Activated gamma-delta T cell (primary cell): ENCODE measurements around the gene GRIPAP1.
A peak's percentile ranks its signal among the peaks of the same experiment; 100 is the strongest.

Source experiments
- DNase-seq: peaks from one replicate; lab custom pipeline; 2025; lab: John Stamatoyannopoulos, UW
- total RNA-seq, 2 donors: gene quantifications; one replicate each; lab custom pipeline; 2026; lab: John Stamatoyannopoulos, UW

The GRIPAP1 gene, protein sequence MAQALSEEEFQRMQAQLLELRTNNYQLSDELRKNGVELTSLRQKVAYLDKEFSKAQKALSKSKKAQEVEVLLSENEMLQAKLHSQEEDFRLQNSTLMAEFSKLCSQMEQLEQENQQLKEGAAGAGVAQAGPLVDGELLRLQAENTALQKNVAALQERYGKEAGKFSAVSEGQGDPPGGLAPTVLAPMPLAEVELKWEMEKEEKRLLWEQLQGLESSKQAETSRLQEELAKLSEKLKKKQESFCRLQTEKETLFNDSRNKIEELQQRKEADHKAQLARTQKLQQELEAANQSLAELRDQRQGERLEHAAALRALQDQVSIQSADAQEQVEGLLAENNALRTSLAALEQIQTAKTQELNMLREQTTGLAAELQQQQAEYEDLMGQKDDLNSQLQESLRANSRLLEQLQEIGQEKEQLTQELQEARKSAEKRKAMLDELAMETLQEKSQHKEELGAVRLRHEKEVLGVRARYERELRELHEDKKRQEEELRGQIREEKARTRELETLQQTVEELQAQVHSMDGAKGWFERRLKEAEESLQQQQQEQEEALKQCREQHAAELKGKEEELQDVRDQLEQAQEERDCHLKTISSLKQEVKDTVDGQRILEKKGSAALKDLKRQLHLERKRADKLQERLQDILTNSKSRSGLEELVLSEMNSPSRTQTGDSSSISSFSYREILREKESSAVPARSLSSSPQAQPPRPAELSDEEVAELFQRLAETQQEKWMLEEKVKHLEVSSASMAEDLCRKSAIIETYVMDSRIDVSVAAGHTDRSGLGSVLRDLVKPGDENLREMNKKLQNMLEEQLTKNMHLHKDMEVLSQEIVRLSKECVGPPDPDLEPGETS
- 139 to 149 reads per million in 2 donors for total RNA-seq

DNA sequence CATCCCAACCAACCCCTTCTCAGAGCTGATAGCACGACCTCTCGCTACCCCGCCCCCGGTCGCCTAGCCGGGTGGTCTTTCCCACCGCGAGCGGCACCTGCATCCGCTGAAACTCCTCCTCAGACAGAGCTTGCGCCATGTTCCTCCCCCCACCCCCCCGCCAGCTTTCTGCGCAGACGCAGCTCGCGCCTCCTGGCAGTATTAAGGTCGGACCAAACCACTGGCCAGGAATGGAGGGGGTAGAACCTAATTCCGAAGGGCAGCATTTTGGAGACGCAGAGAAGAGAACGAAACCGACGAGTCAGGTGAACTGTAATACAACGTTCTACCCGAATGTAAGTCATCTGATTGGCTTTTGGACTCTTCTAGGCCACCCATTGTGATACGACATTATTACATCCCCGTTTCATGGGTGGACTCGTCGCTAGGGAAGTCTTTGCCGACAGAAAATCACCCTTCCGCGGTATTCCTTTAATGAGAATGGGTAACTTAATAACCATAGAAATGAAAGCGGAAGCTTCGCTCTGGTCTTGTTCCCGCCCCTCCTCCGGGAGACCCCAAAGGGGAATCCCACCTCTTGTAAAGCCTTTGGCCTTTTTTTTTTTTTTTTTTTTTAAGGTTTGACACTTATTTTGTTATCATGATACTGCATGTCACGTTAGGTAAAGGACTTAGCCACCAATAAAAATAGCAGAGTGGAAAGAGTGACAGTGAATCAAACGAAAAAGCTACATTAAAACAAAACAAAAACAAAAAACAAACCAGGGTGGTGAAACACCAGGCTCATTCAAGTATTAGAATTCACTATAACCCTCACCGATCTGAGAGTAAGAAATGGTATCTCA, at the start of gene GRIPAP1:
Gene GRIPAP1, minus strand, starts transcription at position 174 of the 845 bp plus-strand sequence. Its CDS starts 35 bp downstream, at position 139.
- peak; percentile 69 for DNase-seq

DNA sequence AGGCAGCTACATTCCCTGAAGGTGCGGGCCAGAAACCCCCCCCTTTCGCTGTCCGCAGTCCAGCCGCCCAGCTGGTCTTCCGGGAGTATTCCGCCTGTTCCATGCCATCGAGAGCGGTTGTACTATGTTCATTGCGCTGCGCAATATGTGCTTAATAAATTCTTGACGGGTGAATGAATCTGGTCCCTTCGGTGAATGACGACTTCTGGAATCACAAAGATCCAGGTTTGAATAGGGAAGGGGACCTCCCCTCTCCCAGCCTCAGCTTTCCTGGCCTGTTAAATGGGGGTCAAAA, 41.9 kb upstream of the GRIPAP1 start:
- no peak for DNase-seq

DNA sequence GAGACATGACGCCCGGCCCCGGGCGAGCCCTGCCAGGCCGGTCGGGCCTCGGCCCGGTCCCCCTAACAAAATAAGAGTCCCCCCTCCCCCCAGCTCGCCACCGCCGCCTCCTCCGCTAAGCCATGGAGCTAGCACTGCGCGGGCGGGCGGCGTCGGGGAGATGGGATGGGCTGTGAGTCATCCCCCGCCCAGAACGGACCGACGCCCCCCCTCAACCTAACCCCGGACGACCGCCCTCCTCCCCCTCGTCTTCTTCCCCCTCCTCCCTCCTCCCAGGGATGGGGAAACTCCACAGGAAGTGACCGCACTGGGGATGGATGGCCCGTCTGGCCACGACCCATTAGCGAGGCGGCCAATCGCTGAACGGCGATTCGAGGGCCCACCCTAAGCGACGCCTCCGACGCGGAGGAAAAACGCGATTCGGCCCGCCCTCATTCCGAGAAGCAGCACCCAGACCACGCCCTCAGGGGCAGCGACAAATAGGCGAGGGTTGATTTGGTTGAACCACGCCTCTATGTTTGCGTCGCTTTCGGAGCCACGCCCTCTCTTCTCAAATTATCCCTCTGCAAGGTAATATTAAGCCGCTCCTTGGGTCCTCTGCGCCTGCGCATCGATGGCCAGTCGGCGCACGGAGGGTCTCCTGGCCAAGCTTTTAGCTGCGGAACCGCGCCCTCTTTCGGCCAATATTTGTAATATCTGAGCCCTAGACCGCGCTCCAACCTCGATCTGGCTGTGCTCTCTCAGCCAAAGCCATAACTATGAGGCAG, 41.3 kb upstream of the GRIPAP1 start, which contains the start of gene TFE3:
Gene TFE3, minus strand, starts transcription at position 138 of the 767 bp plus-strand sequence. Its CDS starts 131 bp downstream, at position 7.
- peak; percentile 86 for DNase-seq

DNA sequence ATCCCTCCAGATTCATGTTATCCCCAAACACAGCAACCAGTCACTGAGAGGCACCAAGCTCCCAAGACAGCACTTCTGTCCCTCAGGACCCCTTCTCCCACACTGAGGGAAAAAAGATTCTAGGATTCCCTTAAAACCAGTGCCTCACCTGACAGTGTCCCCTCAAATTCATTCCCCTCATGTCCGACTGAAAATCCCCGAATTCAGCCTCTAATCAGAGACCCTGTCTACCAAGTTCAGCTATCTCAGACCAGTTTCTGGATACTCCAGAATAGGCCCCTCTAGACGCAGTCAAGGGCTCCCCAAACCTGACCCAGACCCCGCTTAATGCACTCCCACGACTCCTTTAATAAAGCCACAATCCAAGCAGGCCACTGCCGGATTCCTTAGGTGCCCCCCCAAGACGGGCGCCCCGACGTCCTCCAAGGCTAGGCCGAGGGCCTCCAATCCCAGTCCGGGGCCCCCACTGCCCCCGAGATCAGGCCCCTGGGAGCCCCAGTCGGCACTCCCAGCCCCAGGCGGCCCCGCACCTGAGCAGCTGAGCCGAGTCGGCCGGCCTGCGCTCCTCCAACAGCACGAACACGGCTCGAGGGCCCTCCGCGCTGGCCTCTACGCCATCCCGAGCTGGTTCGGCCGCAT, 40.6 kb upstream of the GRIPAP1 start:
- no peak for DNase-seq

DNA sequence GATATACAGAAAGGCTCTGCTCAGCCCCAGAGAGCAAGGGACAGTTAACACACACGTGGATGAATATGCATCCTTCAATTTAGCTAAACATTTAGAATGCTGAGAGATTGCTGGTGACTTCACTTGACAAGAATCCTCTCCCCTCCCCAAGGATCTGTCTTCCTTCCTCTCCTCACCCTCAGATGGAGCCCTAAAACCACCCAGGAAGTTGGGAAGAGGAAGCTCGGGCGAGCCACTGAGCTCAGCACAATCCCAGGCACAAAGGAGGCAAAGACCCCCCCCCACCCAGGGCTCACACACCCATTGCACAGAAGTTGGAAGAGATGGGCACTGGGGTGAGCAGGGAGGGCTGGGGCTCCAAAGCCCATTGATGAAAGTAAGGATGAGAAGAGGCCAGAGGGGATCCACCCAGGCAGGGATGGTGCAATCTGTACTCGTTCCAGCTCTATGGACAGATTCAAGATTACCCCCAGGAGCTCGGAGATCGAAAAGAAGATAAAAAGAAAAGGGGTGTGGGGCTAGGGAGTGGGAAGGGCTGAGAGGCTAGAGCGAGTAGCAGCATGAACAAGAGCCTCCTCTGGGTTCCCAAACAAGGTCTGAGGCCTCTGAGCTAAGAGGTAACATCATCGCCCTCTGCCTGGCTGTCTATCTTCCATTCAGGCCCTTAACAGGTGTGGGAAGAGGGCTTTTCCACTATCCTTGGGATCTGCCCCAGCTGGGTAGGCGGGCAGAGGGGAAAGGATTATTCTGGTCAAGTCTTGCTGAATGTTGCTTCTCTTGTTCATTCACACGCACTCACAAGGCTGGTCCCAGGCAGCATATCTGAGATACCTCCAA, 39.9 kb upstream of the GRIPAP1 start:
- DNase-seq: no peak

DNA sequence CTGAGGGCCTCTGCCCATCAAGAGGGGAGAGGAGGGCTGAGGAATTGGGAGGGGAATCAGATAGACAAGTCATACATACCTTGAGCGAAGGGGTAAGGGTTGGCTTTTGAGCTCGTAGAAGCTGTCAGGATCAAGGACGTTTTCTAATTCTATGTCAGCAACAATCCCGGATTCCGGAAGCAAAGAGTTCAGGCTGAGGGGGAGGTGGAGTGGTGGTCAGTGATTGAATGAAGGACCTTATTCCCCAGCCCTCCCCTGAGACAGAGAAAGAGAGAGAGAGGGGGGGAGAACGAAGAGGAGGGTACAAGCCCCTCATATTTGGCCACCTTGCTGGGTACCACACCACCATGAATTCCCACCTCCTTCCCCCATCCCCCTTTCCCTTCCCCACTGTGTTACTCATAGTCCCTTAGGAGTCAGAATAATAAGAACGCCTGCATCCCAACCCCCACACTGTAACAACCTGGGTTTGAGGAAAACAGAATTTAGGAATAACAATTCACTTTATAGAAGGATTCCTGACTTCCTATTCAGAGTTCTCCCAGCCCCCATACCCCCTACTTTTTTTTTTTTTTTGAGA, 38.4 kb upstream of the GRIPAP1 start:
- no peak for DNase-seq

DNA sequence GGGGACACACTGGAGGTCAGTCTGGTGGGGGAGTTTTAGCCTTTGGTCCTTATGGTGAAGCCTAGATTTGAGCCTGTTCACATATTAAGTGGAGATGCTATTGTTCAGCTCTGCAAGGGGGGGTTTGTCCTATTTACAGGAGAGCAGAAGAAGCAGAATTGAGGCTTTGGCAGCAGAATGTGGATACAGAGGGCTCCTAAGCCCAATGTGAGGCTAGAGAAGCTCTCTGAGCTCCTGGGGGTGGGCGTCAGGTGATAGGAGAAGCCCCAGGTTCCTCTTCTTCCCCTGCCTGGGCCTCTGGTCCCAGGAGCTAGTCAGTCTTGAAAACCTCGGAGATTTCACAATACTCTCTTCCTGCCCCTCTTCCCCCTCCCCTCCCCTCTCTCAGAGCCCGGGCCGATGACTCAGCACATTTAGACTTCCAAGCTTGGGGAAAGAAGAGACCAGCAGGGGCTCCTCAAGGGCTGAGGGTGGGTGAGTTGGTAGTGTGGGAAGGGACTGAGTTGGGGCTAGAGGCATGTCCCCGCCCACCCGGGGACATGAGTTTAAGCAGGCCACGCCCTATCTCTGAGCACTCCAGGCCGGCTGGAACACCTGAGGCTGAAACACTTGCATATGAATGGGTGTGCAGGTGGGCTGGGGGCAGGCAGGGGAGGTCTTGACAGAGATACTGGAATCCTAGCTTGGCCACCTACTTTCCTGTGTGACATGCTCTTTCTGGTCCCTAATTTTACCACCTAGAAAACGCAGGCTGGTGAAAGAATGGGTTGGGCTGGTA, 37.7 kb upstream of the GRIPAP1 start:
- no peak for DNase-seq

DNA sequence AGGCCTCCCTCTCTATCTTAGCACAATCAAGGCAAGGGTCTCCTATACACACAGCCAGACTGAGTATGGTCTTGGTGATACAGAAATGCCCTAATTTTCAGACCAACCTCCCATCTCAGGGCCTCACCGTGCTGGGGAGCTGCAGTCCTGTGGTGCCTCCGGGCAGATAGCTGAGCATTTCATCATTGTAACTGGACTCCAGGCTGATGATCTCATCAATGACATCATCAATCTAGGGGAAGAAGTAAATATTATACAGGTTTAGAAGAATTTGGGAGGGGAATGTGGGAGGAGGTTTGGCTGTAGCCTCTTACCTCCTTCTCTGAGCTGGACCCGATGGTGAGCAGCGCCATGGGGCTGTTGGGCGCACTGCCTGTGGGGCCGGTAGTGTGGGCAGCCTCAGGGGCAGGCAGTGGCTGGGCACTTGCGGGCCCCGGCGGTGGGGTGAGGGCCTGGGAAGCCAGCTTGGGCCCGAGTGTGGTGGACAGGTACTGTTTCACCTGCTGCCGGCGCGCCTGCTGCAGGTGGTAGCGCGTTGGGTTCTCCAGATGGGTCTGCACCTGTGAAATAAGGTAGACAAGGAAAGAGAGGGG, 35.9 kb upstream of the GRIPAP1 start:
- DNase-seq: no peak

DNA sequence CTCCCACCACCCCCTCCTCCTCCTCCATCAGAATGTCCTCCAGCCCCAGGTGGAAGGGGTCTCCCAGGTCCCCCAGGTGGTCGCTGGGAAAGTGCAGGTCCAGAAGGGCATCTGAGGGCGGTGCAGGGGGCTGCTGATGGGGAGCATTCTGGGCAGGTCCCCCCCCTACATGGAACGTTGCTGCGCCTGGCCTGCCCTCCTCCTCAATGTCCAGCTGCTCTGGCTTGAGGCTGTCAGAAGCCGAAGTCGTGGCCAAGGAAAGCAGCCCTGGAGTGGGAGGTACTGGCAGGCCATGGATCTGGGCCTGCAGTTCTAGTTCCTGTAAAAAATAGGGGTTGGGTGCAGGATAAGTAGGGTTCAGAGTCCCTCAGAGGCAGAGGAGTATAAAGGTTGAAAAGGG, 28.2 kb upstream of the GRIPAP1 start:
- DNase-seq: no peak

DNA sequence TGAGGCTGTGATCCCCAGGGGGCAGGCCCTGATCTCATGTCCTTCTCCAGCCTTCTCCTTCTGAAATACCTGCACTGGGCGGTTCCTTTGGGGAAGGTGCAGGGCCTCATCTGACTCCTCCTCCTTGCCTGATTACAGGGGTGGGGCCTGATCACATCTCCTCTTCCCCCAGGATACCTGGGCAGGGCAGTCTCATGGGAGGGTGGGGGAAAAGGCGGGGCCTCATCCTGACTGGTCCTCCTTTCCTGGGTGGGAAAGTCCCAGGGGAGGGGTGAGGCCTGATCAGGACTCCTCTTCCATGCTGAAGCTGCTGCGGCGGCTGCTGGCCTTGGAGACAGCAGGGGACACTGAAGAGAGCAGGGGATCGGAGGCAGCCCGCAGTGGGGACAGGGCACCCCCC, 27.8 kb upstream of the GRIPAP1 start:
- no peak for DNase-seq

DNA sequence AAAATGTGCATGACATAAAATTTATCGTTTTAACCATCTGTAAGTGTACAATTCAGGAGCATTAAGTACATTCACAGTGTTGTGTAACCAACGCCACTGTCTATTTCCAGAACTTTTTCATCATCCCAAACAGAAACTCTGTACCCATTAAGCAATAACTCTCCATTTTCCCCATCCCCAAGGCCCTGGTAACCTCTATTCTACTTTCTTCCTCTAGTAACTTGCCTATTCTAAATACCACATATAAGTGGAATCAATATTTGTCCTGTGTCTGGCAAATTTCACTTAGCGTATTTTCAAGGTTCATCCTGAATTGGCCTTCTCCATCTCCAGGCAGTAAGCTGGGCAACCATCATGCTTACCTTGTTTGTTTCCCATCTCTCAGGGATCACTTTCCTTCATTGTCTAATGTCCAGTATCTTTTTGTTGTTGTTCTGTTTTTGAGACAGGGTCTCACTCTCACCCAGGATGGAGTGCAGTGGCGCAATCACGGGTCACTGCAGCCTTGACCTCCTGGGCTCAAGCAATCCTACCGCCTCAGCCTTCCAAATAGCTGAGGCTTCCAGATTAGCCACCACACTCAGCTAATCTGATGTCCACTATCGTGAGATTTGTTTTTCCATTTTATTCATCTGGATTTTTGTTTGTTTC, 17.7 kb upstream of the GRIPAP1 start:
- no peak for DNase-seq

DNA sequence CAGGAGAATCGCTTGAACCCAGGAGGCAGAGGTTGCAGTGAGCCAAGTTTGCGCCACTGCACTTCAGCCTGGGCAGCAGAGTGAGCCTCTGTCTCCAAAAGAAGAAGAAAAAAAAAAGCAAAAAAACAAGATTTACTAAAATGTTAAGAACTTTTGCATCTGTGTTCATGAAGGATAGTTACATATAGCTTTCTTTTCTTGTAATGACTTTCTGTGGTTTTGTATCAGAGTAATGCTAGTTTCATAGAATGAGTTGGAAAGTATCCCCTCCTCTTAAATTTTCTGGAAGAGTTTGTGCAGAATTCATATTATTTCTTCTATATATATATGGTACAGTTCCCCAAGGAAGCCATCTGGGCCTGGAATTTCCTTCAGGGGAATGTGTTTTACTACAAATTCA, 17.0 kb upstream of the GRIPAP1 start:
- DNase-seq: no peak

DNA sequence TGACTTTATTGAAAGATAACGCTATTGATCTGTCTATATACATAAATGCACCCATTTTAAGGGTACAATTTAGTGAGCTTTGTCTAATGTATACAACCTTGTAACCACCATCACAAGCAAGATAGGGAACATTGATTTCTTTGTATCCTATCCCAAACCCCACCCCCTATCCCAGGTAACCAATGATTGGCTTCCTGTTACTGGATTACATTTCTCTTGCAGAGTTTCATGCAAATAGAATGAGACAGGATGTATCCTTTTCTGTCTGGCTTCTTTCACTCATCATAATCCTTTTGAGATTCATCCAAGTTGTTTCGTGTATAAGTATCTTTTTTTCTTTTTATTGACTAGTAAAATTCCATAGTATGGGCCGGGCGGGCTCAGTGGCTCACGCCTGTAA, 1.6 kb upstream of the GRIPAP1 start:
- no peak for DNase-seq

DNA sequence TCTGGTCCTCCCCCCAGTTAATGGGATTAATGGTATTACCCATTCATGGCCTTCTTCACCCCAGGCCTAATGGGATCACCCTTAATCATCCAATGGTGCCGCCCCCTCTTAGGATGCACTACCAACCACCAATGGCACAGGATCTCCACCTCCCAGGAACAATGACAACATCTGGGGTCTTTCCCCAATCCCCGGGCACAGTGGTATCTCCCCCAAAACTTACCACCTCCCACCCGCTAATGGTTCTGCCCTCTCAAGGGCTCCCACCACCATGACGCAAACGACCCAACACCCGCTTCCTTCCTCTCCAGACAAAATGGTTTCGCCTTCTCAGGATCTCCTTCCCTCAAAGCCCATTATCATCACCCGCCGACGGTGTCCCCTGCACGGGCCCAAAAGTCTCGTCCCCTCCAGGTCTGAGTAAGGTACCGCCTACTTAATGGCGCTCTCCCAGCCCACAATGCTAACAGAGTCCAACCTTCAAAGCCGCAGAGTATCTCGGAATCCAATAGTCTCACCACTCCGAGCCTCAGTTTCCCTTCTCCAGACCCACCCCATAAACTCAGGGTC, 458 bp downstream of the GRIPAP1 start:
- no peak for DNase-seq

DNA sequence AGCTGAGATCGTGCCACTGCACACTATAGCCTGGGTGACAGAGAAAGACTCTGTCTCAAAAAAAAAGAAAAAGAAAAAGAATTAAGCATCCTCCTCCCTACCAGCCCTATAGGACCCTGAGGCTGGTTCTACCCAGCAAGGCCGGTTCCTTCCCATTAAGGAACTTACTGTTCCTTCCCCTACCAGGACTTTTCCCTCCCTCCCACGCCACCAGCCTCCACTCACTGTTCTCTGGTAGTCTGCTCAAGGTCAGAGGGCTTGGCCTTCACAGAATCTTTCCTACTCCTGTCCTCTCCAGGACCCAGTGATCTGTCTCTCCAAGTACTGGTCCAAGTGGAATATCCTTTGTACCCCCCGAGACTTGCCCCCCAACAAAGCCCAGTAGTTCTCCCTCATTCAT, 1.4 kb downstream of the GRIPAP1 start:
- no peak for DNase-seq

DNA sequence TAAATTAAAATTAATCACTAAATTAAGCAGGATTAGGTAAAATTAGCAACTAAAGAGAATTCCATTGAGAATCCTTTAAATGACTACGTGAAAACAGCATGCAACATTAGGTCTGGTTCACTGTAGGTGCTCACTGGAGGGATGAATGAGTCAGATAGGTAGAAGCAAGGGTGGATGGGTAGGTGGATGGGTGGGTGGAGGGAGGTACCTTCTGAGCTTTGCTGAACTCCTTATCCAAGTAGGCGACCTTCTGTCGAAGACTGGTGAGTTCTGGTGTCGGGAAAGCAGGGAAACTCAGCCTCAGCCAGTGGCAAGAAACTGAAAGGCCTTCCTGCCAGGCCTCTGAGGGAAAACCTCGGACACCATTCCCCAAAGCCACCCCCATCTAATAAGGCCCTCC, 3.0 kb downstream of the GRIPAP1 start:
- no peak for DNase-seq

DNA sequence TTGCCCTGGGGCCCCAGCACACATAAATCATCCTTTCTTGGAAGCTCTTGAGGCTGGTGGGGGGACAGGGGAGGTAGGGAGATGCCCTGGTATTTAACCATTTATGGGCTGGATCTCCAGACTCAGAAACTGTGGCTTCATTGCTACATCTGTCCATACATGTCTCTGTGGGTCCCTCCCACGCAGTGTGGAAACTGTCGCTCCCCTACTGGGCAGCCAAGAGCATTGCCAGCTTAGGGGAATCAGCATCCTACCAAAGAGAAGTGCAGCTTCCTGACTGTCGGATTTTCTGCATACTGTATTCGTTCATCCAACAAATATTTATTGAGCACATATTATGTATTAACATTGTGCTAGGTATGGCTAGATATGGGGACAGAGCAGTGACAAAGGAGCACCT, 3.7 kb downstream of the GRIPAP1 start:
- no peak for DNase-seq

DNA sequence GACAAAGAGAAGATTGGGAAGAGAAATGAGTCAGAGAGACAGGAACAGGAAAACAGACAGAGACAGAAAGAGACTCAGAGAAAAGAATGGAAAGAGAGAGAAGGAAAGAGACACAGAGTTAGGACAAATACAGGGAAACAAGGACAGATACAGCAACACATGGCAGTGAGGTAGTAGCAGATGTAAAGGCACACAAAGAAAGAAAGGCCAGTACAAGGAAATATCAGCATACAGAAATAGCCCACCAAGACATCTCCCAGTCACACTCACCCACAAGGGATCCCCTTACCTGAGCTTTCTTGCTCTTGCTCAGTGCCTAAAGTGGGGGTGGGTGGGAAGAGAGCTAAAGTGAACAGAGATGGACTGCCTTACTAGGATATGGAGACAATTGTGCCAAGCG, 4.2 kb downstream of the GRIPAP1 start:
- no peak for DNase-seq
